Measurements from ENCODE around the gene DGLUCY. TPM values are rescaled to one million over a fixed set of nuclear protein-coding genes. Genes with fewer than 3 reads are reported as not detected.

DGLUCY gene
- total RNA-seq, 1 experiment from 2014 or later, result 67.0 TPM

GRCh38 chr14:91238085-91238484 is 124.2 kb downstream of the DGLUCY start:
- no peaks in the 10 kb centered on the region for H3K4me1 ChIP-seq (ENCODE audit: control insufficient read depth in 1 of 2, insufficient read depth in 2 of 2, low read length in 2 of 2)
- intact Hi-C loops (cut with micrococcal nuclease), result no loop called here
- no TSS peak for BruUV-seq (replicated peaks)
- no peak overlapping the region for H3K9ac ChIP-seq (ENCODE audit: low read length)
- RAD21 ChIA-PET (ENCODE audit: low non-redundant PET in 1 of 2, low total read pairs in 2 of 2, uncharacterized antibody in 2 of 2, unreplicated experiment in 2 of 2), result no interaction called here
- no peaks in the 10 kb centered on the region for H3K27me3 ChIP-seq (ENCODE audit: insufficient read depth, low read length)
- CTCF ChIA-PET, result no interaction called here
- H2AFZ ChIP-seq (ENCODE audit: low read depth, low read length, poor library complexity, severe bottlenecking), result no peak overlapping the region
- no peaks in the 10 kb centered on the region for H4K20me1 ChIP-seq (ENCODE audit: insufficient read depth)
- no peak for TF ChIP-seq ATF3 (IDR thresholded peaks at IDR 0.05)
- TF ChIP-seq TCF7L2 (IDR thresholded peaks at IDR 0.05; ENCODE audit: borderline replicate concordance, extremely low read depth, insufficient read depth, insufficient read length), result no peak
- TF ChIP-seq CTCF (IDR thresholded peaks at IDR 0.05 in 2 of 3, conservative IDR thresholded peaks at IDR 0.05 in 1 of 3; ENCODE audit: borderline replicate concordance in 1 of 3, insufficient read depth in 1 of 3, low read depth in 2 of 3, low read length in 2 of 3), result no peak
- no peak for TF ChIP-seq EZH2 (IDR thresholded peaks at IDR 0.05)
- TF ChIP-seq YY1 (IDR thresholded peaks at IDR 0.05; ENCODE audit: extremely low read depth, insufficient replicate concordance, low read depth, low read length), result no peak
- no peak for TF ChIP-seq CBX3 (IDR thresholded peaks at IDR 0.05; ENCODE audit: low read depth)
- no peak for TF ChIP-seq FOSL1 (IDR thresholded peaks at IDR 0.05; ENCODE audit: low read depth)
- no peak for TF ChIP-seq SRF (IDR thresholded peaks at IDR 0.05; ENCODE audit: low read depth)
- TF ChIP-seq EZH2phosphoT487 (IDR thresholded peaks at IDR 0.05; ENCODE audit: borderline replicate concordance), result no peak
- TF ChIP-seq ZFX (IDR thresholded peaks at IDR 0.05), result no peak
- TF ChIP-seq, protein P1, sequence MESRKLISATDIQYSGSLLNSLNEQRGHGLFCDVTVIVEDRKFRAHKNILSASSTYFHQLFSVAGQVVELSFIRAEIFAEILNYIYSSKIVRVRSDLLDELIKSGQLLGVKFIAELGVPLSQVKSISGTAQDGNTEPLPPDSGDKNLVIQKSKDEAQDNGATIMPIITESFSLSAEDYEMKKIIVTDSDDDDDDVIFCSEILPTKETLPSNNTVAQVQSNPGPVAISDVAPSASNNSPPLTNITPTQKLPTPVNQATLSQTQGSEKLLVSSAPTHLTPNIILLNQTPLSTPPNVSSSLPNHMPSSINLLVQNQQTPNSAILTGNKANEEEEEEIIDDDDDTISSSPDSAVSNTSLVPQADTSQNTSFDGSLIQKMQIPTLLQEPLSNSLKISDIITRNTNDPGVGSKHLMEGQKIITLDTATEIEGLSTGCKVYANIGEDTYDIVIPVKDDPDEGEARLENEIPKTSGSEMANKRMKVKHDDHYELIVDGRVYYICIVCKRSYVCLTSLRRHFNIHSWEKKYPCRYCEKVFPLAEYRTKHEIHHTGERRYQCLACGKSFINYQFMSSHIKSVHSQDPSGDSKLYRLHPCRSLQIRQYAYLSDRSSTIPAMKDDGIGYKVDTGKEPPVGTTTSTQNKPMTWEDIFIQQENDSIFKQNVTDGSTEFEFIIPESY (IDR thresholded peaks at IDR 0.05; ENCODE audit: extremely low read depth, insufficient replicate concordance, low read length), result no peak
- TF ChIP-seq JUND (IDR thresholded peaks at IDR 0.05), result no peak
- no peak for TF ChIP-seq POLR2A (IDR thresholded peaks at IDR 0.05; ENCODE audit: borderline replicate concordance, extremely low read depth, insufficient read depth, insufficient read length)
- no peak for TF ChIP-seq ELF1 (IDR thresholded peaks at IDR 0.05; ENCODE audit: borderline replicate concordance, low read depth)
- TF ChIP-seq SIN3A (IDR thresholded peaks at IDR 0.05; ENCODE audit: low read depth), result no peak
- TF ChIP-seq, protein P2, sequence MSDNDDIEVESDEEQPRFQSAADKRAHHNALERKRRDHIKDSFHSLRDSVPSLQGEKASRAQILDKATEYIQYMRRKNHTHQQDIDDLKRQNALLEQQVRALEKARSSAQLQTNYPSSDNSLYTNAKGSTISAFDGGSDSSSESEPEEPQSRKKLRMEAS (IDR thresholded peaks at IDR 0.05), result no peak
- TF ChIP-seq CEBPB (IDR thresholded peaks at IDR 0.05; ENCODE audit: low read depth), result no peak
- no peak for TF ChIP-seq ZNF274 (IDR thresholded peaks at IDR 0.05; ENCODE audit: low read depth, low read length)
- POLR2A ChIA-PET, result no interaction called here
- no peak for DNase-seq (ENCODE audit: low read depth, low spot score)
- H3K9me3 ChIP-seq (ENCODE audit: control insufficient read depth in 1 of 2, insufficient read depth in 1 of 2, low read depth in 1 of 2, low read length in 2 of 2), result no peaks in the 10 kb centered on the region
- no peak overlapping the region for H3K27ac ChIP-seq (ENCODE audit: low read depth, low read length)
- ATAC-seq, result no peak
- H3K36me3 ChIP-seq (ENCODE audit: control insufficient read depth in 1 of 2, insufficient read depth in 2 of 2, low read length in 2 of 2), result no peaks in the 10 kb centered on the region
- H3K4me2 ChIP-seq (ENCODE audit: low read length), result no peak overlapping the region
- no peaks in the 10 kb centered on the region for H3K9me2 ChIP-seq (ENCODE audit: insufficient read depth)
- H3K4me3 ChIP-seq (replicated peaks in 1 of 2; ENCODE audit: low read depth in 1 of 2, low read length in 2 of 2), result no peak overlapping the region
- no peaks in the 10 kb centered on the region for H3K79me2 ChIP-seq (ENCODE audit: insufficient read depth, low read length)
